ENCODE data around the gene ZKSCAN2.

Gene ZKSCAN2

GRCh38 chr16:25257470-25257955 lies at the start of gene ZKSCAN2:
TSS of gene ZKSCAN2 (minus strand) at chr16:25257845. CDS start at chr16:25257127, 718 bp downstream.
- peak; percentile 82 for DNase-seq

DNA sequence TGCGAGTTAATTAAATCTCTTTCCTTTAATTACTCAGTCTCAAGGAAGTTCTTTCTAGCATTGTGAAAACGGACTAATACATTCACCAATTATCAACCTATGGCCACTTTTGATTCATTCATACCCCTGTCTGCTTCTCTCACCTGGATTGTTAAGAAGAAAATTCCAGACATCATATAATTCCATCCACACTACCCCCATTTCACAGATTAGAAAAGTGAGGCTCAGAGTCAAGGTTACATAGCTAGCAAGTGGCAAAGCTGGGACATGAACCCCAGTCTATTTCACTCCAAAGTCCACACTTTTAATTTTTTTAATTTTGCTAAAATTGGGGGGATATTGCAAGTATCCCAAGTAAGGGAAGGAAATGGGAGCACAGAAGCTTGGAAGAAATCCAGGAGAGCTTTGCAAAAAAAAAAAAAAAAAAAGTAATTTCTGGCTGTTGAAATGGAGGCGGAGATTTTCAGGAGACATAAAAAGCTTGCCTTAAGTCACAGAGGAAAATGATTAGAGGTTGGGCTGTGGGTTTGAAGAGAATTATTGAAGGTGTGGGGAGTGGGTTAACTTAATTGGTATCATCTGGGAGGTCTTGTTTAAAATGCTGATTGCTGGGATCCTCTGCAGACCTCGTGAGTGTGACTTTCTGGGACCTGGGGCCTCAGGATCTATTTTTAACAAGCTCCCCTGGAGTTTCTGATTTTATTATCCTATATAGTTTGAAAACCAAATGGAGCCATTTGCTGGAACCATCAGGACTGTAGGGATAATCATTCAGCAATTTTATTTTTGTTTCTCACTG lies 42.3 kb upstream of the ZKSCAN2 start:
- DNase-seq = no peak

GRCh38 chr16:25298165-25298872 lies 40.7 kb upstream of the ZKSCAN2 start:
- DNase-seq = no peak

DNA sequence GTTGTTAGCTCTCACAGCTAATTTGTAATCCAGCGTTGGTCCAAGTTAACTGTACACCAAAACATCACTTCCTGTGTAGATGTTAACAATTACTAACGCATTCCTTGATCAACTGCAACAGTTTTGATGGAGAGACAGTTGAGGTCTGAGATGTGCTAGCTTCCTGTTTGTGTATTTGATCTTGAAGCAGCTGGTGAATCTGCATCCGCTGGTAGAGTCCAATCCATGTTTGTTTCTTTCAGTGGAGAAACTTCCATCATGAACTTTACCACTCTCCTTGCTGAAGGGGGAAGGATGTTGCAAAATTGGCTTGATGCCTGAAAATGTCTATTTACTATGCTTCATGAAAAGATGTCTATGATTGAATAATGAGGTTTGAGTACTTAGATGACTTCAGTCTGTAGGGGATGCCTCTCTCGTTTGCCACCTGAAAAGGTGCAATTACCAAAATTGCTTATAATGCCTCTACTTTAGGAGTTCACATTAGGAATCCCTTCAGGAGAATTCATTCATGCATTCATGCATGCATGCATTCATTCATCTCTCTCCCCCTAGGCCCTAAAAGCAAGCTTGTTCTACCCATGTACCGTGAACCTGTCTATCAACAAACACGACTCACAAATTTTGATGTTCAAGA lies 39.6 kb upstream of the ZKSCAN2 start:
- DNase-seq = no peak

DNA sequence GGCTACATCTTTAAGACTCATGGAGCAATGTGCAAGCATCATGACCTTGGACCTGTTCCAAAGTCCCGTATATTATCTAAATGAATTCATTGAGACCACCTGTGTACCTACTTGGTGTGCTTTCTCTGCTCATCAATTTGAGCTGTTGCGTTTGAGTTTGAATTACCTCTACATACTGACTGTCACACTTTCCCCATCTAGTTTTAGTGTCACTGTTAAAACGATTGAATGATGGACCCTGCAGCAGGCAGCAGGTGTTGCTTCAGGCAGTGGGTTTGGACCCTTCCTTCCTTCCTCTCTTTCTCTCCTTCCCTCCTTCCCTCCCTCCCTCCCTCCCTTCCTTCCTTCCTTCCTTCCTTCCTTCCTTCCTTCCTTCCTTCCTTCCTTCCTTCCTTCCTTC lies 33.9 kb upstream of the ZKSCAN2 start:
- DNase-seq = no peak

DNA sequence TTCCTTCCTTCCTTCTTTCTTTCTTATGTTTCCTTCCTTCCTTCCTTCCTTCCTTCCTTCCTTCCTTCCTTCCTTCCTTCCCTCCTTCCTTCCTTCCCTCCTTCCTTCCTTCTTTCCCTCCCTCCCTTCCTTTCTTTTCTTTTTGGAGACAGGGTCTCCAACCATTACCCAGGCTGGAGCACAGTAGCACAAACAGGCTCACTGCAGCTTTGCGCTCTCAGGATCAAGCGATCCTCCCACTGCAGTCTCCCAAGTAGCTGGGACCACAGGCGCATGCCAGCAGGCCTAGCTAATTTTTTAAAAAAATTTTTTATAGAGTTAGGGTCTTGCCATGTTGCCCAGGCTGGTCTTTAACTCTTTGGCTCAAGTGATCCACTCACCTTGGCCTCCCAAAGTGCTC lies 31.8 kb upstream of the ZKSCAN2 start:
- DNase-seq = no peak

DNA sequence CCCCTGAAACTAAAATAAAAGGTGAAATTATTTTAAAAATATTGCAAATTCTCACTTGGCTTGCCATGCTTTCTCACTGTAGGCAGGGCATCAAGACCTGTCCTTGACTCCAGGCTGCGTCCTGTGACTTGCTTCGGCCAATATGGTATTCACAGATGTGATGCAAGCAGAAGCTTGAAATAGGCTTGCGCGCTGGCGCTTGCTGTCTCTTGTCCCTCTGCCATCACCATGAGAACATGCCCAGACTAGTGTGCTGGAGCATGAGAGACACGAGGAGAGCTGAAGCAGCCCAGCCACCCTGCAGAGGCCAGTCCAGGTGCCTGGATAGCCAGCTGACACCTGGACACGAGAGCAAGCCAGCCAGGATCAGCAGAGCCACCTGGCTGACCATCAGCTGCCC lies 21.8 kb upstream of the ZKSCAN2 start:
- DNase-seq = no peak

DNA sequence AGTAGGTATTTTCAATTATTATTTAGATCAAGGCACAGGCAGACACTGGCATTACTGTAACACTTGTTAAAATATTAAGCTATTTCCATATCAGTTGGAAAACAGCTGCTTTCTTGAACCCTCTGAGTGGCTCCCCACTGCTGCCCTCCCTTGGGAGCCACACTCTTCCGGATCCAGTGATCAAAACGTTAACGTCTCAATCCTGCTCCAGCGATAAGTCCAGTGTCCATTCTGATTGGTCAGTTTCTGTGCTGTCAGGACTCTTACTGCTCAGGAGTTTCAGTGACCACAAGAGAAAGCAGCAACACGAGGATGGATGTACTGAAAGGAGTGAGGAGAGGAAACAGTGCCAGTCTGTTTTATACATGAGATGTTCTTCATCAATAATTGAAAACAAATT lies 13.8 kb upstream of the ZKSCAN2 start:
- DNase-seq = no peak

DNA sequence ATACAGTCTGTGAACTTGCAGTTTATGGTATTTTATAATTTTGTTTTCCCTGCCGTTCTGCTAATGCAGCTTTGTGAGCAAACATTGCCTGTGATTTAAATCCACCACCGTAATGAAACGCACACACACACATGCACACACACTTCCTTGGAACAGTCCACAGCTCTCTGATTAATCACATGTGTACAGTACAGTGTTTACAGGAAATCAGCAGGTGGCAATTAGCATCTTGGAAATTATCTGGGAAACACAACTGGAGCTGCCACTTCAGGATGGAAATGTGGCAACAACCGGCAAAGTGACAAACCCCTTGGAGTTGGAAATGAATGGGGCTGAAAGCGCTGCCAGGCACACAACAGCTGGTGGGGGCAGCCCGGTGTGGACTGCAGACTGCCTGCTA lies 12.9 kb upstream of the ZKSCAN2 start:
- DNase-seq = no peak

- no peak for DNase-seq
Measured at GRCh38 chr16:25269879-25270278, 12.2 kb upstream of the ZKSCAN2 start.

DNA sequence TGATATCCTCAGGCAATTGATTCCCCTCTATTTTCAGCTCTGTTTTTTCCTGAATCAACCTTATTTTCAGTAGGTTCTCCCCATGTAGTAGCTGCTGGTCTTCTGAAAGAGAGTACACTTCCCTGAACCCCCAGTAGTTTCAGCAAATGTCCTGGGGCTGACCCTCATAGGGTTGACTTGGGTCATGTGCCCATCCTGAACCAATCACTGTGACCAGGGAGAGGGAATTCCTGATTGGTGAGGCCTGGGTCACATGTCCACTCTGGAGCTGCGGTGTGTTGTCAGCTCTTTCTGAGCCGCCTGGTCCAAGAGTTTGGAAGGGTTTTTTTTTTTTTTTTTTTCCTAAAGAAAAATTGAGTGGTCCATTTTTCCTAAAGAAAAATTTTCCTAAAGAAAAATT lies 8.3 kb upstream of the ZKSCAN2 start:
- DNase-seq = no peak

DNA sequence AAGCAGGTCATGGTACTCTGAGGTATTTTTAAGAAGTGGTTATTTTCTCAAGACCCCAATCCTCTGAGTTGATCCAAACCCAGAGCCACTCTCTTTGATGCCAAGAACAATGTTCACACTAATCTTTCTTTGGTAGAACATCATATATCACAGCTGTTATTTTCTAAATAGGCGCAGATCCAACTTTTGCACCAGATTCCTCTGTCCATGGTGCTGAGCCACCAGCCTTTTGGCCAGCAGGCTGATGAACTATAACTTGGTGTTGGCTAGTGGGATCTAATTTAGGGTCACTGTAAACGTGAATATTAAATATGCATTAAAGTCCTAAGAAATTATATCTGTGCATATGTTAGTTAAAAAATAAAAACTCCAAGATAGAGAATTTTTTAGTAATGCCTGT lies 7.0 kb upstream of the ZKSCAN2 start:
- no peak for DNase-seq

GRCh38 chr16:25260416-25260815 lies 2.8 kb upstream of the ZKSCAN2 start:
- DNase-seq = no peak

- DNase-seq = peak; percentile 19
Measured at GRCh38 chr16:25258861-25259179, 1.2 kb upstream of the ZKSCAN2 start.

- peak; percentile 82 for DNase-seq
Measured at GRCh38 chr16:25257956-25258860, 563 bp upstream of the ZKSCAN2 start.

- DNase-seq = no peak
Measured at GRCh38 chr16:25256695-25257469, 763 bp downstream of the ZKSCAN2 start.

DNA sequence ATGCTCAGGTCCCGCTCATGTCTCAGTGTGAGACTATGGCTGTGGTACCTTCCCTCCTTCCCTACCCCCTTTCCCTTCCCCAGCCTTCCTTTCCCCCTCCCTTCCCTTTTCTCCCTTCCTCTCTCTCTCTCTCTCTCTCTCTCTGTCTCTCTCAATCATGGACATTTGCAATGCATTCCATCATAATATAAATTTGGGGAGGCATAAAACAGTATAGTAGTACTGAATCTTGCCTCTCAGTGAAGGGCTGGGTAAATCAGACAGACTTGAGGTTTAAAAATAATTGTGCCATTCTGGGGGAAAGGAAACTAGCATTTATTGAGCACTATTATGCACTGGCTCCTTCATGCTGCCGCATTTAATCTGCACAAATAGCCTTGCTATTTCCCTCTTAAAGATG lies 4.3 kb downstream of the ZKSCAN2 start:
- no peak for DNase-seq

- no peak for DNase-seq
Measured at GRCh38 chr16:25250467-25250866, 7.2 kb downstream of the ZKSCAN2 start.

DNA sequence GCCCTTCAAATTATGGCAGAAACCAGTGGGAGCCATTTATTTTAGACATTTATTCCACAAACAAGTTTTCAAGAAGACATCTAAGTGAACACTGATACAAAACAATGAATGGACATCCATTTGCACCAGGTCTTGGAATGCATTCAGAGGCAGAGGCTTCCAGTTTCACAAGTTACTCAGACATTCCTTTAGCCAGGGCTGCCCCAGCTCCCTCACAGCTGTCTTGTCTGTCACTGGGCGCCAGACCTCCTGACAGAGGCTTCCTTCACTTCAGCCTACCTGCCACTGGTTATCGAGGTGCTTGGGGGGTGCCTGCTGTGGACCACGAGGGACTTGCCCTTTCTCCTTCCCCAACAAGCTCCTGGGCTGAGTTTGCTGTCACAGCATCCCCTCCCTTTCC lies 21.7 kb downstream of the ZKSCAN2 start:
- DNase-seq = no peak

GRCh38 chr16:25228372-25228771 lies 29.3 kb downstream of the ZKSCAN2 start:
- no peak for DNase-seq

- no peak for DNase-seq
Measured at GRCh38 chr16:25224731-25225319, 32.8 kb downstream of the ZKSCAN2 start.

DNA sequence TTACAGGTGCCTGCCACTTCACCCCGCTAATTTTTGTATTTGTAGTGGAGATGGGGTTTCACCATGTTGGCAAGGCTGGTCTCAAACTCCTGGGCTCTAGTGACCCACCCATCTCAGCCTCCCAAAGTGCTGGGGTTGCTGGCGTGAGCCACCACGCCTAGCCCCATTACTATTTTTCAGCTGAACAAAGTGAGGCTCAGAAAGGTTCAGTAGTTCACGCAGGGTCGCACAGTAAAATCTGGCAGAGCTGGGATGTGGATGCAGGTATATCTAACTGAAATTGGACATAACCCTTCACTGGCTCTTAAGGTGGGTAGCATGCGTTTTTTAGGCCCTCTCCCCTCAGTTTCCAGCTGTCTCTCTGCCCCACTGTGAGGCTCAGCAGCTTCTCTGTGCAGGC lies 33.7 kb downstream of the ZKSCAN2 start:
- no peak for DNase-seq
